GM19023 (cell line): ENCODE measurements around the gene LIPE.

Source experiments
- ATAC-seq: cut with Tn5 transposase; IDR thresholded peaks from one replicate; pipeline ENCODE4 v1.9.1; 2021; ENCODE audit warnings: mild to moderate bottlenecking, moderate library complexity; ENCODE audit not compliant: unreplicated experiment

Gene LIPE

DNA sequence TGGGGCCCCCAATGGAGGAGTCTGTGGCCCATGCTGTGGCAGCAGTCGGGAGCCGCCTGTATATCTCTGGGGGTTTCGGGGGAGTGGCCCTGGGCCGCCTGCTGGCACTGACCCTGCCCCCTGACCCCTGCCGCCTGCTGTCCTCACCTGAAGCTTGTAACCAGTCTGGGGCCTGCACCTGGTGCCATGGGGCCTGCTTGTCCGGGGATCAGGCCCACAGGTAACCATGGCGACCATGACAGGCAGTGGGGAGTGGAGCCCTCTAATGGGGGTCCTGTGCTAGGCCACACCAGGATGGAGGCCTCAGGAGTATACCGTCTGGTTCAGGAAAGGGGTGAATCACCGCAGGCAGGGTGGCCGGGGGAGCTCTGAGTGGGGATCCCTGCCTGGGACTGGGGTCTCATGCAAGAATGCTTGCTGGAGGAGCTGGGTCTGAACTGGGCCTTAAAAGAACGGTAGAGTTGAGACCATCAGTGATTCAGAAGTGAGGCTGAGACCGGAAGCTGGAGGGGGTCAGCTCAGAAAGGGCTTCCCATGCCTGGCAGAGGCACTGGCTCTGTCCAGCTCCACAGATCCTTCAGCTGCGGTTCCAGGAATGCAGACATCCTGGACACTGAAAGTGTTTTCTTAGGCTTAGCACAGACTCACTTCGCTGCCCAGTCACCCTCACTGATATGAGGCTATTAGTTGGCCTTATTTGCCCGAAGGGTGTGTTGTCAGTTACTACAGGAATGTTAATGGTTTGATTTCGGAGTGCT is 66.2 kb downstream of the LIPE start:
- ATAC-seq = no peak

DNA sequence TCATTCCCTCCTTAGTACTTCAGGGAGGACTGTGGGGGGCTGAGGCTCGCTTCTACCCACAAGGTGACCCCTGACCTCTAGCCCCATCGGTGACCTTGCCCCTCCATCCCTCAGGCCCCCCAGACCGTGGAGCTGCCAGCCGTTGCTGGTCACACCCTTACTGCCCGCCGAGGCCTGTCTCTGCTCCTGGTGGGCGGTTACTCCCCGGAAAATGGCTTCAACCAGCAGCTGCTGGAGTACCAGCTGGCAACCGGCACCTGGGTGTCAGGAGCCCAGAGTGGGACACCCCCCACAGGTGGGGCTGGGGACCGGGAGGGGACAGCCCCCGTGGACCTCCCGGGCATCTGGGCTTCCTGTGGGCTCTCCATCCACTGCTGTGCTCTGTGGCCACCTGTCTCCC is 69.9 kb downstream of the LIPE start:
- ATAC-seq = no peak

GRCh38 chr19:42356686-42357085 is 70.5 kb downstream of the LIPE start:
- ATAC-seq = no peak

DNA sequence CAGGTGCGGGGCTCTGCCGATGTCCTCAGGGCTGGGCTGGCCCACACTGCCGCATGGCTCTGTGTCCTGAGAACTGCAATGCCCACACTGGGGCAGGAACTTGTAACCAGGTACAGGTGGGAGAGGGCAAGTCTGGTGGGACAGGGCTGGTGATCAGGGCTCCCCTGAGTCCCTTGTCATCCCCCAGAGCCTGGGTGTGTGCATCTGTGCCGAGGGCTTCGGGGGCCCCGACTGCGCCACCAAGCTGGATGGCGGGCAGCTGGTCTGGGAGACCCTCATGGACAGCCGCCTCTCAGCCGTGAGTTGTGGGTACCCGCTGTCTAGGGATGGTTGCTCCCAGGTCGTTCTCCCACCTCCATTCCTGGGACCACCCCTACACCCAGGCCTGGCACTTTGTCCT is 71.3 kb downstream of the LIPE start:
- ATAC-seq = no peak

DNA sequence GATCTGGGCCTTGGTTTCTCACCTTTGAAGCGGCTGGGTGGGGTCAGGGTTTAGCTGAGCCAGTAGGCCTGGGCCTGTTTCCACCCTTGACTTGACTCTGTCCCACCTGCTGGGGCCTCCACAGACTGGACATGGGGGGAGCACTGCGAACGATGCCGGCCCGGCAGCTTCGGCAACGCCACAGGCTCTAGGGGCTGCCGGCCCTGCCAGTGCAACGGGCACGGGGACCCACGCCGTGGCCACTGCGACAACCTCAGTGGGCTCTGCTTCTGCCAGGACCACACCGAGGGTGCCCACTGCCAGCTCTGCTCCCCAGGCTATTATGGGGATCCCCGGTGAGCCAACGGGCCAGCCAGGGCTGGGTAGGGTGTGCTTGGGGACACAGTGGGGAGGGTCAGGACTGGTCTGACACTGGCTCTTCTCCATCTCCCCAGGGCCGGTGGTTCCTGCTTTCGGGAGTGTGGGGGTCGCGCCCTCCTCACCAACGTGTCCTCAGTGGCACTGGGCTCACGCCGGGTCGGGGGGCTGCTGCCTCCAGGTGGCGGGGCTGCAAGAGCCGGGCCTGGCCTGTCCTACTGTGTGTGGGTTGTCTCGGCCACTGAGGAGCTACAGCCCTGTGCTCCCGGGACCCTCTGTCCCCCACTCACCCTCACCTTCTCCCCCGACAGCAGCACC is 73.7 kb downstream of the LIPE start:
- no peak for ATAC-seq

GRCh38 chr19:42352301-42353259 is 74.6 kb downstream of the LIPE start:
- no peak for ATAC-seq
